ENCODE results near the gene AUNIP.

AUNIP gene

DNA sequence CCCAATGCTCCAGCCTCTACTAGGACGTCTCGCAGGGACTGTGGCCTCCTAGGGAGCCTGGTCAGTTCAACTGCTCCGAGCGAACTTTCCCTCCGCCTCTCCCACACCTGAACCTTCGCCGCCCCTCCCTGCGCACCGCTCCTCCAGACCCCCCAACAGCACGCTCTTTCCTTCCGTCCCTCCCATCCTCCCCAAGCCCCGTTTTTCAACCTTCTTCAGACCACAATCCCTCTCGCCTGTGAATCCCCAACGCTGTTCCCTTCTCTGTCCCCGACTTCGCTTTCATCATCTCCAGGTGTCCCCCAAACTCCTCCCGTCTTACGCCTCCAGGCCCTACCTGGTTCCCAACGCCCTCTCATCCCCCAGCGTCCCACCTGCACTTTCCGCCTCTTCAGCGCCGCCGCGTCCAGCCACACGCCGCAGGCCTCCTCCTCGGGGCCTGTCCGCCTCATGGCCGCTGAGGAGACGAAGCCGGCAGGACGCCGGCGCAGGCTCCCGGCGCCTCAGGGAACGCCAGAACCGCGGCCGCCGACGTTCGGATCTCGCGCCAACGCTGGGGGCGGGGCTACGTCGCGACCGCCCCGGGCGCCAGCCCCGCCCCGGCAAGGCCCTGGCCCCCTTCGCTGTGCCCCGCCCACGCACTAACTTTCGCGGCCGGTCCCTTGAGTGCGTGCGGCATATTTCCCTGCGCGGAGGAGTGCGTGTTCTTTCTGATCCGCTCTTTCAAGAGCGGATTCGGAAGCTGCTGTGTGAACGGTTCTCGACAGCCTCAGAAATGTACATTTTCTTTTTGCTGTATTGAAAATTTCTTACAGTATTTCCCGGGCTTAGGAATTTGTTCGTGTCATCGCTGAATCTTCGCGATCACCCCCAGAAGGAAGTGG is at the start of gene AUNIP:
Gene AUNIP (minus strand): TSS at position 552 of the 884 bp plus-strand sequence. CDS start 100 bp downstream, at position 452.
- DNase-seq: peak; percentile 91

- no peak for DNase-seq
These were observed 49.8 kb upstream of the AUNIP start for GRCh38 chr1:25909040-25909439.

- DNase-seq: no peak
These were observed 48.9 kb upstream of the AUNIP start for GRCh38 chr1:25908161-25908560.

DNA sequence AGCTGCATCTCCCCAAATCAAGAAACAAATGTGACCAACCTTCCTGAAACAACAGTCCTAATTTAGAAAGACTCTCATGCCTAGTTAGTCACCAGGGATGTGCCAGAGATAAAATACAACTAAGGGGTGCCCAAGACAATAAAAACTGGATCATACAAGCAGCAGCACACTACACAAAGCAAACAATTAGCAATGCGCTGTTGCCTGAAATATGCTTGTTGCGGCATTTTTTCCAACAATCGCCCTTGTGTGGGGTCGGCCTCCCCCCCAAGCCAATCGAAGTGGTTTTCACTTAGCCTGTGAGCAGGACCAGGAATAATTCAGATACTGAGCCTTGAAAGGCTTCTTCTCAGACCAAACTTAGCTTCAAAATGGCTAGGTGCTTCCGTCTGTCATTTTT is 48.3 kb upstream of the AUNIP start:
- DNase-seq: no peak

- peak; percentile 37 for DNase-seq
These were observed 47.5 kb upstream of the AUNIP start for GRCh38 chr1:25906644-25907300.

DNA sequence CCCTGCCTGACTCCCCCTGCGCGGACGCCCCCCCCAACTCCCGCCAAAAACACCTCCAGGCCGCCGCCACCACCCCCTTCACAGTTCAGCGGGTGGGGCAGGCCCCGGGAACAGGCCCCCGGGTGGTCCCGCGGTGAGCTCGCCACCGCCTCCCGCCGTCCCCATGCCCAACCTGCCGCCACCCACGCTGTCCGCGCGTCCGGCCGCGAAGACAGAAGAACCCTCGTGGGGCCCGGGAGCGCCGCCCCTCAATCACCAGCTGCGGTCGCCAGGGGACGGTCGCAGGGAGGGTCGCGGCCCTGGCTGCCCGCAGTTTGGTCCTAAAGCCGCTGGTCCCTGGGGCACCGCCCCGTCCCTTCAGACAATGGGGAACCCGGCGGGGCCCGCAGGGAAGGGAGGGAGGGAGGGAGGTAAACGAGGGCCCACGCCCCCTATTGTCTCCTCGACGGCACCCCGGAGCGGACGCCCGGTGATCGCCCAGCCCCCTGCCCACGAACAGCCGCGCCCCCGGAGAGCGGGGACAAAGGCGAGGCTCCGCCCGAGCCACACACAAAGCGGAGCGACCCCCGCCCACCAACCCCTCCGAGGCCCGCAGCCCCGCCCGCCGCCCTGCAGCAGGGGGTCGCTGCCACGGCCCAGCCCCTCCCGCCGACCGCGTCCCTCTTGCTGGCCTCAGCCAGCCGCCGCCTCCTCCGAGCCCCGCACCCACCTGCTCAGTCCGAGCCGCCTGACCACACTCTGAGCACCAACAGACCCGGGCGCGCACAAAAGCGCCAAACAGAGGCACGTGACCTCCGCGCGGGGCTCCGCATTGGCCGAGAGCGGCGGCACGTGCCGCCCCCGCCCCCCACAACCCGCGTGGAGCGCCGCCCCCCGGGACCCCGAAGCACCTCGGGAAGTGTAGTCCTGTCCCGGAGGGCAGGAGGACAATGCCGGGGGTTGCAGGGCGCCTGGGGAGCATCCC is 46.7 kb upstream of the AUNIP start, which contains the start of gene STMN1:
Gene STMN1 (minus strand): TSS at position 740 of the 964 bp plus-strand sequence. CDS start 1,743 bp downstream, outside the sequence.
- DNase-seq: peak; percentile 88

DNA sequence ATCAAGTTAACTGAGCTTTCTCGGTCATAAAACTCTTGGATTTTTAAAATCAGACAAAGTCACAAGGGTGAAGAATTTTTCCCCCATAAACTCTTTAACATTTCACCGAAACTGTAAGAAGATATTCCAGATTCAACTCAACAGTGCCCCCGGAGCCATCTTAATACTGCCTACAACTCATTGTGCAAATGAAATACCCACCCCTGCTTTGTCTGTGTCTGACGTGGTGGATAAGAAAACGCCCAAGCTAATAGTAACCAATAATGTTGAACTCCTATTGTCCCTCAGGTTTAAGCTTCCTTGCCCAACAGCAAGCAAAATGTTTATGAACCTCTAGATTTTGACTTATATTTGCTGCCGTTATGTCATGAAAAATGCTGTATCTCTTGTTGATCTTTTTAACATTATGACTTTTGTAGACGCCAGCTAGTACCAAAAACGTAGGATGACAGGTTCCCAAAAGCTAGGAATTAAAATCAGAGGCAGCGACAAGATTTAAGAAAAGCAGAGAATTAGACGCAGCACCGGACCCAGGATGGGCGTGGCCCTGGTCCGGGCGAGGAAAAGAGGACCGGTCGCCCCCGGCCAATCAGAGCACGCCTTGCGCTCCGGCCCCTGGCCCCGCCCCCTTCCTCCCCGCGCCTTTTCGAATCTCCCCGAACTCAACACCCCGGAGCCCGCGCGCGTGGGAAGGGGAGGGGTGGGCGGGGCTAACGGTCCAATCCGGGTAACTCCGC is 45.9 kb upstream of the AUNIP start:
- DNase-seq: peak; percentile 90

DNA sequence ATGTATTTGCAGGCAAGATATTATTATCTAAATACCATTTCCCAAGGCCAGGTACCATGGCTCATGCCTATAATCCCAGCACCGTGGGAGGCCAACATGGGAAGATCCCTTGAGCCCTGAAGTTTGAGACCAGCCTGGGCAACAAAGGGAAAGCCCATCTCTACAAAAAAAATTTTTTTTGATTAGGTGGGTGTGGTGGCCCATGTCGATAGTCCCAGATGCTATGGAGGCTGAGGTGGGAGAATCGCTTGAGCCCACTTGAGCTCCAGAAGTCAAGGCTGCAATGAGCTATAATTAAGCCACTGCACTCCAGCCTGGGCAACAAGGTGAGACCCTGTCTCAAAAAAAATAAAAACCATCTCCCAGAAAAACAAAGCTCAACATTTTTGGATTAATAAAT is 44.7 kb upstream of the AUNIP start:
- no peak for DNase-seq

GRCh38 chr1:25902462-25902861 is 43.2 kb upstream of the AUNIP start:
- DNase-seq: no peak

- no peak for DNase-seq
These were observed 41.0 kb upstream of the AUNIP start for GRCh38 chr1:25900219-25900618.

GRCh38 chr1:25899792-25900191 is 40.5 kb upstream of the AUNIP start:
- DNase-seq: no peak

DNA sequence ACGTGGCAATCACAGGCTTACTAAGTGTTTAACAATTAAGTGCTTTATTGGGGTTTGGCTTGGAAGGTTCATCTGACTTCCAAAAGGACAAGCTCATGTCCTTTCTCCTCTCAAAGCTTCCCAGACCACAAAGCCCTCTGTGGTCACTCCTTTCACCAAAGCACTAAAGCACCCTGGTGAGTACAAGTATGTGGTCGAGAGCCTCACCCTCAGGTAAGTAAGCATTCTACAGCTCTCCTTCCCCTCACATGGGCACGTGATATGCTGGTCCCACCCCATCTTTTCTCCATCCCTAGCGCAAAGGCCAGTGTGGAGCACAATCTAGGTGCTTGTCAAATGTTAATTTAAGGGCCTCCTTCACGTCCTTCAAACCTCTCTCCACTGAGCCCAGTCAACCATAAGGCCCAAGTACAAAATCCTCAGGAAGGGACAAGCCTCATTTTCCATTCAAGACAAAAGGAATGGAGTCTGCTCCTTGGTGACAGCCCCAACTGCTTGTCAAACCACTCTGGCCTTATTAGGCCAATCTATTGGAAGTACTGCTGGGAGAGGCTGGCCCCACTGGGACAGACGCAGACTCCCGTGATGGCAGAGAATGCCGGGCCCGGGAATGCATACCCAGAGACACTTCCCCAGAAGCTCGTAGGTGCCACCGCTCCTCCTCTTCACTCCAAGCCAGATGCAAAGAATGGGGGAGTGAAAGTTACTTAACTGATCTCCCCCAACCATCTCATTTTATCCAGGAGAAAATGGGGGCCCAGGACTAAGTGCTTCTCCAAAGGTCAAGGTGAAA is 39.2 kb upstream of the AUNIP start:
- no peak for DNase-seq

DNA sequence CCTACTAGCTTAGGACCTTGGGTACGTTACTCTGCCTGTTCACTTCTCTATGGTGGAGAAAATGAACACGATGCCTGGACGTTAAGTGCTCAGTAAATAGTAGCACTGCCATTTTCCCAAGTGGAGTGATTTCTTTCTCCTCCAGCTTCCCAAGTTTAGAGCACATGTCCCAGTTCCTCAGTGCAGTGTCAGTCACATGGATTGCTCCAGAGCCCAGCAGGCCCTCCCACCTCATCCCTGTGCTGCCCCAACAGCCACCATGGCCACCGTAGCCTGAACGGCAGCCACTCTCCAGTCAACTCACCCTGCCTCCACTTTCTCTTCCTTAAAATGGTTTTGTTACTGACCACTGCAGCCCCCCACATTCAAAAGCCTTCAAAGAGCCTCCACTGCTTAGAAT is 38.5 kb upstream of the AUNIP start:
- DNase-seq: no peak

DNA sequence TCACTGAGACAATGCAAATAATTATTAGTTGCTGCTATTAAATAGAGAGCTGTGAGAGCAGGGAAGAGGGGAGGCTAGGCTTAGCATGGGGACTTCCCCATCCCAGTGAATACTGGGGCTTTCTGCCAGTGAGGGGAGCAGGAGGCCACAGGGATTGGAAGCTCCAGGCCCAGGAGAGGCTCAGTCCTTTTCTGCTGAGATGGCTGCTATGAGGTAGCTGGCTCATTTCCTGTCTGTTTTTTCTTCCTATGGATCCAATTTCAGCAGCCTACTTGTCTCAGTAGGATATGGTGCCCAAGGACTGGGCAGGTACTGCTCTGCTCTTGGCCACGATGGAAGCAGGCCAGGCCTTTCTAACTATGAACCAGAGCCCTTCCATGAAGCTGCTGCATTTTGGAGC is 37.0 kb upstream of the AUNIP start:
- no peak for DNase-seq

DNA sequence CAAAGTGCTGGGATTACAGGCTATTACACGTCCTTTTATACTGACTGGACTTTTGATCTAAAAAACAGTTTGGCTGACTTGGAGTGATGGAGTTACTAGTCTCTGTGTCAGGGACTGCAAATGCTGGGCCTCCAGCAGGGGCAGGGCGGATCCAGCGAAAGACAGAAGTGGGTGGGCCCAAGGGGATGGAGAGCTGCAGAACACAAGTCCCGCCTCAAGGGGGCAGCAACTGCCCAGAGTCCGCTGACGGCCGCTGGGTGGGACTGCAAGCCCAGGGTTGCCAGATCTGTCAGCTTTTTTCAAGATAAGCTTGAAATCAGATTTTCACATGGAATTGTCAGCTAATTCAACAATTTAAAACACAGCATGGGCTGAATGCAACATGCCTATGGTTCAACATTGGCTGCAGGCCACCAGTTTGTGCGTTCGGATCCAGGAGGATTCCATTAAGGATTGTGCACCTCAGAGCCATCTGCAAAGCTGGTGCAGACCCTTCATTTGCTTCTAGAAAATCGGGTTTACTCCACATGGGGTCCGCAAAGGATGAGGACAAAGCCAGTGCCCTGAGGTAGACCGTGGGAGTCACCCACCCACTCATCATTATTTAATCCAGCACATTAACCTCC is 36.2 kb upstream of the AUNIP start:
- DNase-seq: peak; percentile 89

DNA sequence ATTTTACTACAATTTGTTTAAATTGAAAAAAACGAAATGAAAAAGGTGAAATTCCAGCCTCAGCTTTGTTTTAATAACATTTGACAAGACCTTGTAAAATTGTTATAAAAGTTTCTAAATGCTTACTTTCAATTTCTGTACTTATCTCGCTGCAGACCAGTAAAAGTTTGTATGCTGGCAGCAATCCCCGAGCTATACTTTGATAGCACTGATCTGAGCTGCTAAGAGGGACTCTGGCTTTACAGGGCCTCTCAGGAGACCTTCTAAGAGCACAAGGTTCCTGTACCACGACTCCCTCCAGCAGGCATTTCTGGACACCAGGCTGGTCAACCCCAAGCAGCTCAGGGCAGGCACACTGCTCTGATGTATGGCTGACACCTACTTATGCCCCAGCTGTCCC is 33.9 kb upstream of the AUNIP start:
- DNase-seq: no peak

DNA sequence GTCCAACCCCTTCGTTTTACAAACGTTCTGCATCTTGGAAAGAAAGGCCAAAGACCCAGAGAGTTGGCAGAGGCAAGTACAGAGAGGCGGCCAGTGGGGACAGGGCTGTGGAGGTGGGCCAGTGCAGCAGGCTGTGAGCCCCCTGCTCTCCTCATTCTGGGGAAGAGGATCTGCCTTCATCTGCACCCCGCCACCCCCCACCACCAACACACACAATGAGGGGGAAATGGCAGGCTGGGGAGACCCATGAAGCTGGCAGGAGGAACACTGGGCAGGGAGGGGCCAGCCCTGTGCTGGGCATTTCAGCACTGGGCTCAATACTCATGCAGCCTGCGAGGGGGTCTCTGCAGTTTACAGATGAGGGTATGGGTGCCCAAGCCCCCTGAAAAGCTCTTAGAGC is 32.3 kb upstream of the AUNIP start:
- DNase-seq: no peak

DNA sequence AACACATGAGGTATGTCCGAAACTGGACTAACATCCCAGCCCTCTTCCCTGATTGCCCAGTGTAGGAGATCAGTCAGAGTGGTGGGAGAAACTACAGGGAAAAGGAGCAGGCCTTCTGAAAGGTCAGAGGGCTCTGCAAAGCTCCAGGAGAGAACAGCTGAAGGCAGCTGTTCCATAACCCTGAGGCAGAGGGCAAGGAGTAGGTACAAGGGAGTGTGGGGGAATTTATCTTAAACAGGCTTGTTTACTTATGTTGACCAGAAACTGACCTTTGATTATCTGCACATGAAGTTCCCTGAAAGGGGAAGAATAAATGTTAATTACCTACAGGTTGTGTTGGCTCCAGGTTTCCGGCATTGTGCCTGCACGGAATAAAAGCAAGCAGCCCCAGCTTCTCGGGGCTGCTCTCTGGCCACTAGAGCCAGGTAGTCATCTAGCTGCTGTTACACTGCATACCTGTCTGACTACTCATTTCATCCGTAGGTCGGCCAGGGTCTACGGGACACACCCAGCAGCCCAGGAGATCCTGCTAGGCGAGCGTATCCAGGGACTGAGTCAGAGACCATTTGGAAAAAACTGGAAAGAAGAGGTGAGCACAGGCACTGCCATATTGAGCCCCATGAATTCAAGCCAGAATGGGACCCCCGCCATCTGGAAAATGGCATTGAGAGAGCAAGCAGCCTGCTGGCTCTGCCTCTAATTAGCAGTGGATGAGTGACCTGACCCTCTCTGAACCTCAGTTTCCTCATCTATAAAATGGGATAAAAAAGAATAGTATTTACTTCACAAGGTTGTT is 31.2 kb upstream of the AUNIP start:
- DNase-seq: no peak

GRCh38 chr1:25889470-25889869 is 30.2 kb upstream of the AUNIP start:
- DNase-seq: no peak

DNA sequence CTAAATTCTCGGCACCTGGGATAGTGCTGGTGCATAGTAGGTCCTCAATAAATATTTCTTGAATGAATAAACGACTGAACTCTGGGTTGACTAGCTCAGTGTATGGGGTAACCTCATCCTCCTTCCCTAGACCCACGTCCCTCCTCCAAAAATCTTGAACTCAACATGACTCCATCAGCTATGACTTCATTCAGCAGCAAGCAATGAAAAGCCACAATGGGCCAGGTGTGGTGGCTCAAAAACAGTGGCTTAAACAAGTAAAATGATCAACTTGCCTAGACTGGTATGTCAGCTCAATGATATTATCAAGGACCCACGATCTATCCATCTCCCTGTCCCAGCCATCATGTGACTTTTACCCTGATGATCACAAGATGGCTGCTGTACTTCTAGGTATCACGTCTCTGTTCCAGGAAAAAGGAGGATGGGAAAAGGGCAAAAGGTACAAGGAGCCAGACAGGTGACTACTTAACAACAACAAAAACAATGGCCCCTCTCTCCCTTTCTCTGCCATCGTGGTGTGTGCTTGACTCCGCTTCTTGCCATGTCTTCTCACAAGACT is 29.2 kb upstream of the AUNIP start:
- DNase-seq: no peak
